AG09309 (cell line): ENCODE data around the gene RMND5B.
"Not testable (repeated sequence)": the region's sequence is repeated elsewhere in the genome, so short reads cannot be mapped to it uniquely, and the experiment has no call there.

Source experiments
- DNase-seq: peaks from one replicate; pipeline ENCODE4 v3.0.0-alpha.2; 2010; ENCODE audit warnings: low read depth
- H3K4me3 ChIP-seq: 2 replicates; pipeline ENCODE4 v1.5.1; 2011; ENCODE audit warnings: mild to moderate bottlenecking, low read depth, low read length, moderate library complexity; ENCODE audit not compliant: control insufficient read depth
- TF ChIP-seq, protein P1 (sequence below): IDR thresholded peaks from 2 replicates; pipeline ENCODE4 v1.5.1; 2011; ENCODE audit warnings: mild to moderate bottlenecking, low read depth, low read length, inconsistent platforms; ENCODE audit not compliant: insufficient read depth, control insufficient read depth; ENCODE audit errors: missing control alignments

Gene RMND5B

GRCh38 chr5:178129296-178129695 is 1.5 kb upstream of the RMND5B start:
- TF ChIP-seq, protein P1, sequence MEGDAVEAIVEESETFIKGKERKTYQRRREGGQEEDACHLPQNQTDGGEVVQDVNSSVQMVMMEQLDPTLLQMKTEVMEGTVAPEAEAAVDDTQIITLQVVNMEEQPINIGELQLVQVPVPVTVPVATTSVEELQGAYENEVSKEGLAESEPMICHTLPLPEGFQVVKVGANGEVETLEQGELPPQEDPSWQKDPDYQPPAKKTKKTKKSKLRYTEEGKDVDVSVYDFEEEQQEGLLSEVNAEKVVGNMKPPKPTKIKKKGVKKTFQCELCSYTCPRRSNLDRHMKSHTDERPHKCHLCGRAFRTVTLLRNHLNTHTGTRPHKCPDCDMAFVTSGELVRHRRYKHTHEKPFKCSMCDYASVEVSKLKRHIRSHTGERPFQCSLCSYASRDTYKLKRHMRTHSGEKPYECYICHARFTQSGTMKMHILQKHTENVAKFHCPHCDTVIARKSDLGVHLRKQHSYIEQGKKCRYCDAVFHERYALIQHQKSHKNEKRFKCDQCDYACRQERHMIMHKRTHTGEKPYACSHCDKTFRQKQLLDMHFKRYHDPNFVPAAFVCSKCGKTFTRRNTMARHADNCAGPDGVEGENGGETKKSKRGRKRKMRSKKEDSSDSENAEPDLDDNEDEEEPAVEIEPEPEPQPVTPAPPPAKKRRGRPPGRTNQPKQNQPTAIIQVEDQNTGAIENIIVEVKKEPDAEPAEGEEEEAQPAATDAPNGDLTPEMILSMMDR: no peak
- no peak for DNase-seq
- H3K4me3 ChIP-seq: no peak overlapping the region

DNA sequence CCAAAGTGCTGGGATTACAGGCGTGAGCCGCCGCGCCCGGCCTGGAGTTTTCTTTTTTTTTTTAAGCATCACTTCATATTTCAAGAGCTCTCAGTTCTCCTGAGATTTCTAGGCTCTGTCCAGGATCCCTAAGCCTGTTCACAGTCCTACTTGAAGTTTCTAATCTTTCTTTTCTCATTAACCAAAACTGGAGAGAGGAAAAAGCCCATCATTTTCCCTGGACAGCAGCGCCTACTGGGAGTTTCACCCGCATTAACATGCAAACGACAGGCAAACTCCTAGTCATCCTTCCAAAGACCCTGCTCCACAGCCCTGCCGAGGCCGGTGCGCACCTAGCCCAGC is 609 bp upstream of the RMND5B start:
- not testable (repeated sequence) for DNase-seq

DNA sequence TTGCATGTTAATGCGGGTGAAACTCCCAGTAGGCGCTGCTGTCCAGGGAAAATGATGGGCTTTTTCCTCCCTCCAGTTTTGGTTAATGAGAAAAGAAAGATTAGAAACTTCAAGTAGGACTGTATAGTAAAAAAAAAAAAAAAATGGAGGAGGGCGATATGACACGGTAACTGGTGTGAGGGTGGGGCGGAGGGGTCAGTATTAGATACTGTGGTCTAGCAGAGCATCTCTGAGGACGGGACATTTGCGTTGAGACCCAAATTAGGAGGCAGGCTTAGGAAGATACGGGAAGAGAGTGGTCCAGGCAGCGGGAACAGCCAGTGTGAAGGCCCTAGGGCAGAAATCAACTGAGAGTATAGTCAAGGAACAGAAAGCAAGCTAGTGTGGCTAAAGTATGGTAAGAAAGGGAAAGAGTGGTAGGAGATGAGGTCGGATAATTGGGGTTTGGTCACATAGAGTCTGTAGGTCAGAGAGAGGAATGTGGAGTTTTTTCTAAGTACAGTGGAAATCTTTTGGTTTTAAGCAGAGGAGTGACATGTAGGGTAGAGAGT is 707 bp downstream of the RMND5B start:
- TF ChIP-seq, protein P1: no peak
- DNase-seq: no peak
- peak overlapping the region; percentile 97 for H3K4me3 ChIP-seq

More for the DNA sequence above, 609 bp upstream of the RMND5B start:
- H3K4me3 ChIP-seq: peak overlapping the region; percentile 97

DNA sequence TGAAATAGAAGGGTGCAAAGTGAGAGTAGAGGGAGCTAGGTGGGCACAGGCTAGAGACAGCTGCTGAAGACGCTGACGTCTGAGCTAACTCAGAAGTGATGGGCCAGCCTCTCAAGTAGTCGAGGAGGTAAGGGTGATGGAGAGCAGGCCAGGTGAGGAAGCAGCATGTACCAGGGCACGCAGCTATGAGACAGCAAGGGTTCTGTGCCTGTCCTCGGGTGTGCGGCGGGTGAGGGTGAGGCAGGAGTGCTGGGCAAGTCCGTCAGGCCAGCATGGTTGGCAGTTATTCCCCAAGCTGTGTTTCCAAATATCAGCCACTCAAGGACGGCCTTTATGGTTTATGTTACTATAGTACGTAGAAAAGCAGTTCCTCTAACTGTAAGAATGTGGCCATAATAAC is 6.2 kb downstream of the RMND5B start:
- DNase-seq: no peak
- TF ChIP-seq, protein P1: no peak
- no peak overlapping the region for H3K4me3 ChIP-seq

- TF ChIP-seq, protein P1: no peak
- H3K4me3 ChIP-seq: no peak overlapping the region
- DNase-seq: no peak
Observed at GRCh38 chr5:178137991-178138390, 7.2 kb downstream of the RMND5B start.

DNA sequence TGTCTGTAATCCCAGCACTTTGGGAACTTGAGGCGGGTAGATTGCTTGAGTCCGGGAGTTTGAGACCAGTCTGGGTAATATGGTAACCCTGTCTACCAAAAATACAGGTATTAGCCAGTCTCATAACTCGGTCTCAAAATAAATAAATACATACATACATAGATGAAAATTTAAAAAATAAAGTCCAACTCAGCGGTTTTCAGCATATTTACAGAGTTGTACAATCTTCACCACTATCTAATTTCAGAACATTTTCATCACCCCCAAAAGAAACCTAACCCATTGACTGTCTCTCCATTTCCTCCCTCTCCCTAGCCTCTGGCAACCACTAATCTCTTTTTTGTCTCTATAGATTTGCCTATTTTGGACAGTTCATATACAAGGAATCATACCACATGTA is 10.7 kb downstream of the RMND5B start:
- TF ChIP-seq, protein P1: no peak
- no peak for DNase-seq
- H3K4me3 ChIP-seq: no peak overlapping the region

- no peak overlapping the region for H3K4me3 ChIP-seq
- no peak for DNase-seq
- TF ChIP-seq, protein P1: no peak
Observed at GRCh38 chr5:178142642-178143041, 11.8 kb downstream of the RMND5B start.
